ENCODE measurements around the gene TMEM271.

Gene TMEM271

GRCh38 chr4:577499-578450 lies 1.7 kb upstream of the TMEM271 start:
- Histone ChIP-seq H3K4me3 (ENCODE audit: low read length) (peak overlapping the region; percentile 40; the same call in 1 of the 2 replicates), H3K4me1 (ENCODE audit: control insufficient read depth, insufficient read depth, low read length) (peaks cover 6% of the 10 kb centered on the region), H3K27ac (ENCODE audit: low read length) (no peak overlapping the region), H3K27me3 (ENCODE audit: control insufficient read depth, insufficient read depth, low read length) (peaks cover 46% of the 10 kb centered on the region), H3K9me3 (ENCODE audit: control insufficient read depth, insufficient read depth, low read length) (no peaks in the 10 kb centered on the region), H3K36me3 (ENCODE audit: control insufficient read depth, insufficient read depth, low read length) (no peaks in the 10 kb centered on the region)
- no CpG with 5 or more reads among the region's 52 CpGs for WGBS (ENCODE audit: insufficient coverage, insufficient read length)
- no peak for DNase-seq (ENCODE audit: low read depth, low spot score)

DNA sequence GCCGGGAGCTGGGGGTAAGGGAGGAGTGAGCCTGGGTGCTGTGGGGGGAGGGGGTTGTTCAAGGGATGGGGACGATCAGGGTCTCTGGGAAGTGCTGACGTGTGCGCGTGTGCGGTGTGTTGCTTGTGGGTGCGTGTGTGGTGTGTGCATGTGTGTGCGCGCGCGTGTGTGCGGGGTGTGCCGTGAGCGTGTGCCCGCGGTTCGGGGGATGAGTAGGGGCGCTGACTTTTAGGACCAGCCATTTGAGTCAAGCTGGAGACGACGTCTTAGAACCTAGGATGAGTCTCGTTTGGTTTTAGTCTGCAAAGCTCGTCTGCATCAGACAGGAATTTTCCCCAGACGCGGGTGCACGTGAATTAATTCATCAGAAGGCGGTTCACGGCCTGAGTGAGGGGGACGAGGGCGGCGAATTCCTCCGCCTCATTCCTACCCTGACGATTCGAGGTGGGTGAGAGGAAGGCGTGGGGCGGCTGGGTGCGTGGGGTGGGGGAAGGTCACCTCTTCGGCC lies 950 bp upstream of the TMEM271 start:
- no peak overlapping the region for H3K27ac ChIP-seq (ENCODE audit: low read length)
- H3K36me3 ChIP-seq (ENCODE audit: control insufficient read depth, insufficient read depth, low read length), result no peaks in the 10 kb centered on the region
- DNase-seq (ENCODE audit: low read depth, low spot score), result no peak
- H3K27me3 ChIP-seq (ENCODE audit: control insufficient read depth, insufficient read depth, low read length), result peaks cover 48% of the 10 kb centered on the region
- H3K9me3 ChIP-seq (ENCODE audit: control insufficient read depth, insufficient read depth, low read length), result no peaks in the 10 kb centered on the region
- H3K4me3 ChIP-seq (ENCODE audit: low read length), result peak overlapping the region; percentile 40; the same call in 1 of the 2 replicates
- WGBS (ENCODE audit: insufficient coverage, insufficient read length), result no CpG with 5 or more reads among the region's 37 CpGs
- peaks cover 6% of the 10 kb centered on the region for H3K4me1 ChIP-seq (ENCODE audit: control insufficient read depth, insufficient read depth, low read length)

DNA sequence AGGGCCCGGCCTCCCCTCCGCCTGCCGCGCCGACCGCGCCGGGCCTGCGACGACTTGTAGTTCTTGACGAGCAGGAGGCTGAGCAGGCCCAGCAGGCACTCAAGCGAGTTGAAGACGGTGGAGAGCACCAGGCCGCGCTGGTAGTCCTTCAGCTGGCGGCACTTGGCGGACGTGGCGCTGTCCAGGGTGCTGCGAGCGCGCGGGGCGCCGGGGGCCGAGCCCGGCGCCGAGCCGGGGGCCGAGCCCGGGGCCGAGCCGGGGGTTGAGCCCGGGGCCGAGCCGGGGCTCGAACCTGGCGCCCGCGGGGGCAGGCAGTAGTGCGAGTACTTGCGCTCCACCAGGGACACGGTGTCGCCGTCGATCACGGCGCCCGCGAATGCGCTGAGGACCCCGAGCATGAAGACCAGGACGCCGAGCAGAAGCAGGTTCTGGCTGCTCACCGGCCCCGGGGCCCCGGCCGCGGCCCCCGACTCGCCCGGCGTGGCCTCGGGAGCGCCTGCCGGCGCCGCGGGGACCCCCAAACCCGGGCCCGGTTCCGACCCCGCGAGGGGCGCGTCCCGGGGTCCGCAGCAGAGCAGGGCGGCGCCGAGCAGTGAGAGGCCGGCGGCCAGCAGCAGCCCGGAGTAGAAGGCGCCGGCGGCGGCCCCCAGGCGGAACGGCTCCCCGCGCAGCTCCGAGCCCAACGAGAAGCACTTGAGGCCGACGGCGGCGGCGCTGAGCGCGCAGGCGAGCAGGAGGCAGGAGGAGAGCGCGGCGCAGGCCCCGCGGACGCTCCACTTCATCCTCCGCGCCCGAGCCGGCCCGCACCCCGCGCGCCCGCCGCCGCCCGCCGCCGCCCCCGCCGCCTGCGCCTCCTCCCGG lies 584 bp downstream of the TMEM271 start:
- Histone ChIP-seq H3K36me3 (ENCODE audit: control insufficient read depth, insufficient read depth, low read length) (no peaks in the 10 kb centered on the region), H3K4me1 (ENCODE audit: control insufficient read depth, insufficient read depth, low read length) (peaks cover 6% of the 10 kb centered on the region), H3K27me3 (ENCODE audit: control insufficient read depth, insufficient read depth, low read length) (peaks cover 48% of the 10 kb centered on the region), H3K4me3 (ENCODE audit: low read length) (peak overlapping the region; percentile 31; the same call in 1 of the 2 replicates), H3K9me3 (ENCODE audit: control insufficient read depth, insufficient read depth, low read length) (no peaks in the 10 kb centered on the region), H3K27ac (ENCODE audit: low read length) (no peak overlapping the region)
- WGBS (ENCODE audit: insufficient coverage, insufficient read length), result no CpG with 5 or more reads among the region's 127 CpGs
- no peak for DNase-seq (ENCODE audit: low read depth, low spot score)

GRCh38 chr4:574346-575161 lies 1.5 kb downstream of the TMEM271 start:
- no CpG with 5 or more reads among the region's 68 CpGs for WGBS (ENCODE audit: insufficient coverage, insufficient read length)
- Histone ChIP-seq H3K27me3 (ENCODE audit: control insufficient read depth, insufficient read depth, low read length) (peaks cover 46% of the 10 kb centered on the region), H3K4me3 (ENCODE audit: low read length) (peak overlapping the region; percentile 18; the same call in 1 of the 2 replicates), H3K36me3 (ENCODE audit: control insufficient read depth, insufficient read depth, low read length) (no peaks in the 10 kb centered on the region), H3K9me3 (ENCODE audit: control insufficient read depth, insufficient read depth, low read length) (no peaks in the 10 kb centered on the region), H3K4me1 (ENCODE audit: control insufficient read depth, insufficient read depth, low read length) (peaks cover 6% of the 10 kb centered on the region), H3K27ac (ENCODE audit: low read length) (no peak overlapping the region)
- no peak for DNase-seq (ENCODE audit: low read depth, low spot score)

- H3K27me3 ChIP-seq (ENCODE audit: control insufficient read depth, insufficient read depth, low read length), result peaks cover 33% of the 10 kb centered on the region
These were observed 2.8 kb downstream of the TMEM271 start for GRCh38 chr4:573122-573892.

GRCh38 chr4:572594-572993 lies 3.5 kb downstream of the TMEM271 start:
- no peak for DNase-seq (ENCODE audit: low read depth, low spot score)
- Histone ChIP-seq H3K4me1 (ENCODE audit: control insufficient read depth, insufficient read depth, low read length) (0 out of 2 replicates have a peak, but pooled peaks cover under 1% of the 10 kb centered on the region), H3K27me3 (ENCODE audit: control insufficient read depth, insufficient read depth, low read length) (peaks cover 26% of the 10 kb centered on the region), H3K36me3 (ENCODE audit: control insufficient read depth, insufficient read depth, low read length) (no peaks in the 10 kb centered on the region), H3K9me3 (ENCODE audit: control insufficient read depth, insufficient read depth, low read length) (no peaks in the 10 kb centered on the region), H3K4me3 (ENCODE audit: low read length) (no peak overlapping the region), H3K27ac (ENCODE audit: low read length) (no peak overlapping the region)
- no CpG with 5 or more reads among the region's 6 CpGs for WGBS (ENCODE audit: insufficient coverage, insufficient read length)

More at GRCh38 chr4:573122-573892, 2.8 kb downstream of the TMEM271 start:
- no peaks in the 10 kb centered on the region for H3K9me3 ChIP-seq (ENCODE audit: control insufficient read depth, insufficient read depth, low read length)
- no CpG with 5 or more reads among the region's 8 CpGs for WGBS (ENCODE audit: insufficient coverage, insufficient read length)
- H3K4me1 ChIP-seq (ENCODE audit: control insufficient read depth, insufficient read depth, low read length), result 0 out of 2 replicates have a peak, but pooled peaks cover 4% of the 10 kb centered on the region
- no peaks in the 10 kb centered on the region for H3K36me3 ChIP-seq (ENCODE audit: control insufficient read depth, insufficient read depth, low read length)
- no peak overlapping the region for H3K4me3 ChIP-seq (ENCODE audit: low read length)
- no peak overlapping the region for H3K27ac ChIP-seq (ENCODE audit: low read length)
- no peak for DNase-seq (ENCODE audit: low read depth, low spot score)

DNA sequence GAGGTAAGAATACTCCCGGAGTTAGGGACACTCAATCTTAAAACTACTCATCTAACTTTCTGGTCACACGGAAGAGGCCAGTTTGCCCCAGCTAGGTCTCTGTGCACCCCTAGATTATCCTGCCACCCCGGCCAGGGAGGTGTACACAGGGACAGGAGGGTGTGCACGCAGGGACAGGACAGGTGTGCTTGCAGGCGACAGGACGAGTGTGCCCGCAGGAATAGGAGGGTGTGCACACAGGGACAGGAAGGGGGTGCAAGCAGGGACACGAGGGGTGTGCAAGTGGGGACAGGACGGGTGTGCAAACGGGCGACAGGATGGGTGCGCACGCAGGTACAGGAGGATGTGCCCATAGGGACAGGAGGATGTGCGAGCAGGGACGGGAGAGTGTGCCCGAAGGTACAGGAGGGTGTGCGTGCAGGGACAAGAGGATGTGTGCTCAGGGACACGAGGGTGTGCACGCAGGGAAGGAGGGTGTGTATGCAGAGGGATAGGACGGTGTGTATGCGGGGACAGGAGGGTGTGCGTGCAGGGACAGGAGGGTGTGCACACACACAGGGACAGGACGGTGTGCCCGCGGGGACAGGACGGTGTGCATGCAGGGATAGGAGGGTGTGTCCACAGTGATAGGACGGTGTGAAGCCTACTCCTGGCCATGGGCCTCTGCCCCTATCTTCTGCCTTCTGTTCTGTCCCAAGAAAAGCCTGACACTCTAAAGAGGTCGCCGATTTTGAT lies 4.1 kb downstream of the TMEM271 start:
- H3K36me3 ChIP-seq (ENCODE audit: control insufficient read depth, insufficient read depth, low read length), result no peaks in the 10 kb centered on the region
- WGBS (ENCODE audit: insufficient coverage, insufficient read length), result no CpG with 5 or more reads among the region's 29 CpGs
- H3K4me3 ChIP-seq (ENCODE audit: low read length), result no peak overlapping the region
- peaks cover 23% of the 10 kb centered on the region for H3K27me3 ChIP-seq (ENCODE audit: control insufficient read depth, insufficient read depth, low read length)
- DNase-seq (ENCODE audit: low read depth, low spot score), result no peak
- H3K27ac ChIP-seq (ENCODE audit: low read length), result no peak overlapping the region
- no peaks in the 10 kb centered on the region for H3K9me3 ChIP-seq (ENCODE audit: control insufficient read depth, insufficient read depth, low read length)
- no peaks in the 10 kb centered on the region for H3K4me1 ChIP-seq (ENCODE audit: control insufficient read depth, insufficient read depth, low read length)

DNA sequence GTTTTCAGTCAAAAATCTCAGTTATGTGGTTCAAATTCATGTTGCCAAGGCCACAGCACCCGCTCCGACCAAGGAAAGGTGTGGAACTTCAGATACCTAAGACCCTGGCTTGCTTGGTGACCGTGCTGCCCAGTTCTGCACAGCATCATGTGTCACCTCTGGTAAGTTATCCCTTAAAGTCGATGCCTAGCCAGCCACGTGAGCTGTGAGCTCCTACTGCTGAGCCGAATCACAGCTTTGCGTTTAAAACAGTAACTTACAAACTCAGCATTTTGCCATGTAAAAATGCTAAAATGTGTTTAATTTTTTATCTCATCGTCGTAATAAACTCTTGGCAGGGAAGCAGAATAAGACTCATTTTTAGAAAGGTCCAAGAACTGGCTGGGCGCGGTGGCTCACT lies 5.3 kb downstream of the TMEM271 start:
- peaks cover 1% of the 10 kb centered on the region; the same call in 1 of the 2 replicates for H3K9me3 ChIP-seq (ENCODE audit: control insufficient read depth, insufficient read depth, low read length)
- H3K27ac ChIP-seq (ENCODE audit: low read length), result no peak overlapping the region
- no CpG with 5 or more reads among the region's 11 CpGs for WGBS (ENCODE audit: insufficient coverage, insufficient read length)
- H3K36me3 ChIP-seq (ENCODE audit: control insufficient read depth, insufficient read depth, low read length), result no peaks in the 10 kb centered on the region
- no peaks in the 10 kb centered on the region for H3K4me1 ChIP-seq (ENCODE audit: control insufficient read depth, insufficient read depth, low read length)
- peaks cover 22% of the 10 kb centered on the region for H3K27me3 ChIP-seq (ENCODE audit: control insufficient read depth, insufficient read depth, low read length)
- no peak overlapping the region for H3K4me3 ChIP-seq (ENCODE audit: low read length)
- DNase-seq (ENCODE audit: low read depth, low spot score), result no peak

Data from iPS DF 6.9 (cell line).